ENCODE data around the gene TTLL12.

DNA sequence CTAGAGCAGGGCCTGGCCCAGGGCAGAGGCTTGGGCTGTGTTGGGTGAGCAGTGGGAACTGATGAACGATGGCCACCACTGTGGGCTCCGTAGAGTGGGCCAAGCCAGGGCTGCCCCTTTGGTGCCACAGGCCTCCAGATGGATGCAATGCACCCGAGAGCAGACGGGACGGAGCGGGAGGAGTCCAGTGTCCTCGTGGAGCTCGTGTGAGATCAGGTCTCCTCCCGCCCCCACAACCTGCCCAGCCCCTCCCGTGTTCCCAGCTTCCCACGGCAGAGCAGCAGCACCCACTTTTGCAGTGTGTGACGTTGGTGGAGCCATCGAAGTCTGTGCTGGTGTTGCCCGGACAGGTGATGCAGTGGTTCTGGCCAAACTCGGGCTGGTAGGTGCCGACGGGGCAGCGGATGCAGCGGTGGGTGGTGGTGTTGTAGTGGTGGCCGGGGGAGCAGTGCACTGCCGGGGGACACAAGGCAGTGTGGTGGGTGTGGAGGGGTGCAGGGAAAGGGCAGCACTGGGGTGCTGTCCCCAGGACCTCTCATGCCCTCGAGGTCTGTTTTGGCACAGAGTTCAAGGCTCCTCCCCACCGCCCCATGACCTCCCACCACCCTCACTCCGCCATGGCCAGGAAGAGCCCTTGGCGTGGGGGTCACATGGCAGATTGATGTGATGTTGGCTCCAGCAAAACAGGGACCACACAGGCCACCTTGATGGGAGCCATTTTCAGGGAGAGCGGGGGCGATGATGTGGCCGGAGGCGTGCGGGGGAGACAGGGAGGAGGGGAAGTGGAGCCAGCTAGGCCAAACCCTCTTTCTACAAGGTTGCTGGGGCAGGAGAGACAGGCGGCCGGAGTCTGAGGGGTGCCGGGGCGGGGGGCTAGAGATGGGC, 23.9 kb upstream of the TTLL12 start:
- TF ChIP-seq EZH2 (IDR thresholded peaks at IDR 0.05; ENCODE audit: borderline replicate concordance, insufficient read depth, low read depth, low read length, poor library complexity, severe bottlenecking), result no peak
- TF ChIP-seq, protein P1, sequence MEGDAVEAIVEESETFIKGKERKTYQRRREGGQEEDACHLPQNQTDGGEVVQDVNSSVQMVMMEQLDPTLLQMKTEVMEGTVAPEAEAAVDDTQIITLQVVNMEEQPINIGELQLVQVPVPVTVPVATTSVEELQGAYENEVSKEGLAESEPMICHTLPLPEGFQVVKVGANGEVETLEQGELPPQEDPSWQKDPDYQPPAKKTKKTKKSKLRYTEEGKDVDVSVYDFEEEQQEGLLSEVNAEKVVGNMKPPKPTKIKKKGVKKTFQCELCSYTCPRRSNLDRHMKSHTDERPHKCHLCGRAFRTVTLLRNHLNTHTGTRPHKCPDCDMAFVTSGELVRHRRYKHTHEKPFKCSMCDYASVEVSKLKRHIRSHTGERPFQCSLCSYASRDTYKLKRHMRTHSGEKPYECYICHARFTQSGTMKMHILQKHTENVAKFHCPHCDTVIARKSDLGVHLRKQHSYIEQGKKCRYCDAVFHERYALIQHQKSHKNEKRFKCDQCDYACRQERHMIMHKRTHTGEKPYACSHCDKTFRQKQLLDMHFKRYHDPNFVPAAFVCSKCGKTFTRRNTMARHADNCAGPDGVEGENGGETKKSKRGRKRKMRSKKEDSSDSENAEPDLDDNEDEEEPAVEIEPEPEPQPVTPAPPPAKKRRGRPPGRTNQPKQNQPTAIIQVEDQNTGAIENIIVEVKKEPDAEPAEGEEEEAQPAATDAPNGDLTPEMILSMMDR (IDR thresholded peaks at IDR 0.05), result no peak

Data from B cell (primary cell).